Right lobe of liver (tissue), 4 donors: ENCODE data around the gene GJE1.

Experiments
- CTCF ChIP-seq, 4 donors: fragments of 200-600 bp in 3 of 4; fragments of 450-650 bp in 1 of 4; IDR thresholded peaks; one replicate each; pipeline versions ENCODE4 v1.5.1 to v1.8.0; 2016 to 2022; ENCODE audit warnings: antibody characterized with exemption in 4 of 4, mild to moderate bottlenecking in 2 of 4
- POLR2A ChIP-seq: fragments of 450-650 bp; IDR thresholded peaks from one replicate; pipeline ENCODE4 v1.6.1; 2017; ENCODE audit warnings: antibody characterized with exemption, mild to moderate bottlenecking
- donor health status: DM: no; HTN: no; CAD: no.
- donor health status: DM: no; HTN: no; CAD: no.
- donor health status: DM: no; HTN: yes; CAD: no.

- no peak for TF ChIP-seq CTCF (IDR thresholded peaks at IDR 0.05)
- TF ChIP-seq POLR2A = no peak
These were observed 49.3 kb downstream of the GJE1 start for GRCh38 chr6:142182004-142182403.
